Mesenchymal stem cell (in vitro differentiated cells and primary cell): ENCODE measurements around the gene TIAM1.
A peak's percentile ranks its signal among the peaks of the same experiment; 100 is the strongest.

Experiments used
- DNase-seq: peaks from one replicate; pipeline ENCODE4 v3.0.0-alpha.2; 2013
- H2AFZ ChIP-seq: one replicate; pipeline ENCODE4 v1.6.1; 2013; ENCODE audit warnings: low read depth, mild to moderate bottlenecking, control low read depth, inconsistent platforms, low read length, moderate library complexity
- H2AK5ac ChIP-seq: 2 replicates; pipeline ENCODE4 v1.6.1; 2013; ENCODE audit warnings: low read length, moderate library complexity, mild to moderate bottlenecking, inconsistent platforms; ENCODE audit not compliant: severe bottlenecking
- H2BK120ac ChIP-seq: one replicate; pipeline ENCODE4 v1.6.1; 2013; ENCODE audit warnings: low read depth, mild to moderate bottlenecking, inconsistent platforms, low read length, moderate library complexity
- H2BK12ac ChIP-seq, 2 experiments: one replicate each; pipeline ENCODE4 v1.6.1; 2013; ENCODE audit warnings: inconsistent platforms in 2 of 2, low read length in 2 of 2, mild to moderate bottlenecking in 2 of 2, moderate library complexity in 2 of 2, control low read depth in 1 of 2
- H2BK15ac ChIP-seq: one replicate; pipeline ENCODE4 v1.6.1; 2013; ENCODE audit warnings: mild to moderate bottlenecking, low read depth, inconsistent platforms; ENCODE audit not compliant: poor library complexity, severe bottlenecking
- H2BK5ac ChIP-seq: 2 replicates; pipeline ENCODE4 v1.6.1; 2013; ENCODE audit warnings: low read depth, mild to moderate bottlenecking, low read length, control low read depth, inconsistent platforms; ENCODE audit not compliant: poor library complexity, severe bottlenecking
- H3K14ac ChIP-seq, 2 experiments: one replicate each; pipeline ENCODE4 v1.6.1; 2013; ENCODE audit warnings: inconsistent platforms in 2 of 2, low read length in 2 of 2, control low read depth in 1 of 2, mild to moderate bottlenecking in 1 of 2, moderate library complexity in 1 of 2
- H3K18ac ChIP-seq, 2 experiments: one replicate each; pipeline ENCODE4 v1.6.1; 2013; ENCODE audit warnings: inconsistent platforms in 2 of 2, low read length in 2 of 2, control low read depth in 1 of 2, low read depth in 1 of 2, mild to moderate bottlenecking in 1 of 2
- H3K23ac ChIP-seq, 2 experiments: one replicate each; pipeline ENCODE4 v1.6.1; 2013; ENCODE audit warnings: inconsistent platforms in 2 of 2, low read length in 2 of 2, mild to moderate bottlenecking in 2 of 2, moderate library complexity in 2 of 2, control low read depth in 1 of 2
- H3K27ac ChIP-seq: 2 replicates; pipeline ENCODE4 v1.5.1; 2013; ENCODE audit warnings: mild to moderate bottlenecking, moderate library complexity, low read length, control low read depth, inconsistent platforms; ENCODE audit not compliant: poor library complexity, severe bottlenecking
- H3K27me3 ChIP-seq, 2 experiments: 2 replicates each; pipeline versions ENCODE4 v1.6.1 to v1.7.0; 2013; ENCODE audit warnings: low read length in 2 of 2, mild to moderate bottlenecking in 2 of 2, moderate library complexity in 2 of 2, control low read depth in 1 of 2, inconsistent platforms in 1 of 2; ENCODE audit not compliant: control insufficient read depth in 1 of 2, insufficient read depth in 1 of 2
- H3K36me3 ChIP-seq, 2 experiments: 2 replicates each; pipeline versions ENCODE4 v1.6.1 to v1.7.0; 2013; ENCODE audit warnings: low read length in 2 of 2, control low read depth in 1 of 2, inconsistent platforms in 1 of 2, low read depth in 1 of 2, mild to moderate bottlenecking in 1 of 2; ENCODE audit not compliant: insufficient read depth in 2 of 2, control insufficient read depth in 1 of 2
- H3K4ac ChIP-seq, 2 experiments: one replicate each; pipeline ENCODE4 v1.6.1; 2013; ENCODE audit warnings: inconsistent platforms in 2 of 2, low read length in 2 of 2, mild to moderate bottlenecking in 2 of 2, moderate library complexity in 2 of 2, control low read depth in 1 of 2, low read depth in 1 of 2
- H3K4me1 ChIP-seq: 2 replicates; pipeline ENCODE4 v1.6.1; 2013; ENCODE audit warnings: low read depth, low read length, control low read depth; ENCODE audit not compliant: control insufficient read depth, insufficient read depth
- H3K4me2 ChIP-seq: 2 replicates; pipeline ENCODE4 v1.6.1; 2013; ENCODE audit warnings: low read length, mild to moderate bottlenecking, inconsistent platforms; ENCODE audit not compliant: poor library complexity, severe bottlenecking
- H3K4me3 ChIP-seq, 2 experiments: 2 replicates each; pipeline versions ENCODE4 v1.5.1 to v1.7.0; 2013; ENCODE audit warnings: low read length in 2 of 2, mild to moderate bottlenecking in 2 of 2, control low read depth in 1 of 2, low read depth in 1 of 2; ENCODE audit not compliant: insufficient read depth in 1 of 2
- H3K79me1 ChIP-seq: replicated peaks from 2 replicates; pipeline ENCODE4 v1.6.1; 2013; ENCODE audit warnings: mild to moderate bottlenecking, control low read depth, low read length, inconsistent platforms; ENCODE audit not compliant: poor library complexity, severe bottlenecking
- H3K9ac ChIP-seq: 2 replicates; pipeline ENCODE4 v1.7.0; 2013; ENCODE audit warnings: mild to moderate bottlenecking, low read length, moderate library complexity
- H3K9me3 ChIP-seq: 2 replicates; pipeline ENCODE4 v1.7.0; 2013; ENCODE audit warnings: mild to moderate bottlenecking, low read length; ENCODE audit not compliant: control insufficient read depth
- H4K8ac ChIP-seq: one replicate; pipeline ENCODE4 v1.6.1; 2013; ENCODE audit warnings: inconsistent platforms, mild to moderate bottlenecking, low read length, moderate library complexity
- H4K91ac ChIP-seq: one replicate; pipeline ENCODE4 v1.6.1; 2013; ENCODE audit warnings: mild to moderate bottlenecking, low read length, inconsistent platforms
- WGBS: methylation state at CpG from one replicate; pipeline ENCODE4 v1.1.7; 2013; ENCODE audit warnings: mixed read lengths; 5-methylcytosine and 5-hydroxymethylcytosine counted together

Gene TIAM1

GRCh38 chr21:31329456-31330143 lies 14.5 kb downstream of the TIAM1 start:
- no peak overlapping the region for H2BK15ac ChIP-seq
- H3K4me1 ChIP-seq: no peaks in the 10 kb centered on the region
- no peak overlapping the region for H3K4me3 ChIP-seq
- no peak overlapping the region for H3K23ac ChIP-seq
- no peaks in the 10 kb centered on the region for H3K9me3 ChIP-seq
- H3K27me3 ChIP-seq: no peaks in the 10 kb centered on the region
- peaks cover 18% of the 10 kb centered on the region for H3K79me1 ChIP-seq
- H2BK5ac ChIP-seq: no peak overlapping the region
- no peak overlapping the region for H3K14ac ChIP-seq
- H3K18ac ChIP-seq: no peak overlapping the region
- no peak overlapping the region for H4K91ac ChIP-seq
- H2BK120ac ChIP-seq: no peak overlapping the region
- no peak overlapping the region for H3K4me2 ChIP-seq
- H3K27ac ChIP-seq: no peak overlapping the region
- no peak for DNase-seq
- no peak overlapping the region for H2BK12ac ChIP-seq
- peaks cover 2 to 3% of the 10 kb centered on the region in 2 experiments for H3K36me3 ChIP-seq
- H2AFZ ChIP-seq: no peak overlapping the region
- H3K9ac ChIP-seq: no peak overlapping the region
- no peak overlapping the region for H4K8ac ChIP-seq
- H2AK5ac ChIP-seq: no peak overlapping the region
- no peak overlapping the region for H3K4ac ChIP-seq
- 98% methylated on average over 9 of the region's 9 CpGs for WGBS

- Histone ChIP-seq H3K27ac (no peak overlapping the region), H2AK5ac (no peak overlapping the region), H2BK120ac (no peak overlapping the region), H3K4ac (no peak overlapping the region), H3K9ac (peak overlapping the region; percentile 46), H3K4me3 (peak overlapping the region in 1 of 2 experiments; percentile 68), H4K91ac (no peak overlapping the region), H2BK5ac (no peak overlapping the region), H3K4me1 (no peaks in the 10 kb centered on the region), H3K27me3 (no peaks in the 10 kb centered on the region), H3K79me1 (peaks cover 13% of the 10 kb centered on the region), H3K4me2 (no peak overlapping the region), H2BK12ac (no peak overlapping the region), H3K14ac (no peak overlapping the region), H3K18ac (no peak overlapping the region), H2BK15ac (no peak overlapping the region), H4K8ac (no peak overlapping the region), H3K36me3 (peaks cover 2 to 3% of the 10 kb centered on the region in 2 experiments), H3K23ac (no peak overlapping the region), H3K9me3 (no peaks in the 10 kb centered on the region), H2AFZ (no peak overlapping the region)
- 80% methylated on average over 13 of the region's 14 CpGs for WGBS
- no peak for DNase-seq
These were observed 17.4 kb downstream of the TIAM1 start for GRCh38 chr21:31326522-31327242.

- Histone ChIP-seq H3K27ac (no peak overlapping the region), H2BK5ac (no peak overlapping the region), H2AFZ (no peak overlapping the region), H3K79me1 (peaks cover 4% of the 10 kb centered on the region), H2AK5ac (no peak overlapping the region), H3K4ac (no peak overlapping the region), H3K14ac (no peak overlapping the region), H3K9ac (no peak overlapping the region), H4K8ac (no peak overlapping the region), H3K4me2 (no peak overlapping the region), H4K91ac (no peak overlapping the region), H3K23ac (no peak overlapping the region), H3K36me3 (no peaks in the 10 kb centered on the region), H2BK15ac (no peak overlapping the region), H3K18ac (no peak overlapping the region), H2BK120ac (no peak overlapping the region), H2BK12ac (no peak overlapping the region), H3K4me3 (no peak overlapping the region), H3K27me3 (no peaks in the 10 kb centered on the region), H3K4me1 (peaks cover 15% of the 10 kb centered on the region), H3K9me3 (no peaks in the 10 kb centered on the region)
- 100% methylated on average over 1 of the region's 2 CpGs for WGBS
- DNase-seq: no peak
These were observed 25.1 kb downstream of the TIAM1 start for GRCh38 chr21:31318971-31319370.

- H3K14ac ChIP-seq: no peak overlapping the region
- H3K4ac ChIP-seq: no peak overlapping the region
- no peak overlapping the region for H3K27ac ChIP-seq
- H2BK120ac ChIP-seq: no peak overlapping the region
- no peak overlapping the region for H2BK5ac ChIP-seq
- no peak overlapping the region for H3K4me3 ChIP-seq
- no peak overlapping the region for H3K4me2 ChIP-seq
- H3K36me3 ChIP-seq: no peaks in the 10 kb centered on the region
- H2BK12ac ChIP-seq: no peak overlapping the region
- peaks cover 17% of the 10 kb centered on the region for H3K4me1 ChIP-seq
- H3K9me3 ChIP-seq: no peaks in the 10 kb centered on the region
- H3K27me3 ChIP-seq: no peaks in the 10 kb centered on the region
- no peak overlapping the region for H2AK5ac ChIP-seq
- no peak overlapping the region for H3K9ac ChIP-seq
- WGBS: 76% methylated on average over 1 of the region's 1 CpG
- H3K79me1 ChIP-seq: peaks cover 4% of the 10 kb centered on the region
- no peak overlapping the region for H3K23ac ChIP-seq
- H4K91ac ChIP-seq: no peak overlapping the region
- DNase-seq: no peak
- H2AFZ ChIP-seq: no peak overlapping the region
- no peak overlapping the region for H2BK15ac ChIP-seq
- H3K18ac ChIP-seq: no peak overlapping the region
- H4K8ac ChIP-seq: no peak overlapping the region
These were observed 26.4 kb downstream of the TIAM1 start for GRCh38 chr21:31317688-31318087.
